ENCODE data around the gene RRBP1. TPM values are rescaled to one million over a fixed set of nuclear protein-coding genes. Genes with fewer than 3 reads are reported as not detected.

RRBP1 gene
- total RNA-seq, 1 experiment from 2014 or later, result 3.7 TPM

GRCh38 chr20:17583126-17583525 is 98.9 kb downstream of the RRBP1 start:
- no peak overlapping the region for H2AFZ ChIP-seq (ENCODE audit: low read length)
- no peaks in the 10 kb centered on the region for H3K79me2 ChIP-seq (ENCODE audit: low read length)
- no peaks in the 10 kb centered on the region for H3K36me3 ChIP-seq (ENCODE audit: insufficient read depth, low read length)

GRCh38 chr20:17580895-17581294 is 101.1 kb downstream of the RRBP1 start:
- Histone ChIP-seq H3K9me3 (ENCODE audit: low read length) (no peaks in the 10 kb centered on the region), H3K9ac (ENCODE audit: low read length) (no peak overlapping the region), H3K4me3 (ENCODE audit: low read length) (no peak overlapping the region), H3K4me1 (ENCODE audit: low read length) (peaks cover 6% of the 10 kb centered on the region), H3K79me2 (ENCODE audit: low read length) (no peaks in the 10 kb centered on the region), H3K9me2 (replicated peaks; ENCODE audit: insufficient read depth, low read length) (no peaks in the 10 kb centered on the region), H3K36me3 (ENCODE audit: insufficient read depth, low read length) (no peaks in the 10 kb centered on the region), H3K27me3 (ENCODE audit: low read length) (no peaks in the 10 kb centered on the region), H2AFZ (ENCODE audit: low read length) (no peak overlapping the region), H4K20me1 (ENCODE audit: insufficient read depth, low read depth, low read length) (peaks cover 8% of the 10 kb centered on the region; the same call in 1 of the 2 replicates), H3K27ac (ENCODE audit: low read length) (no peak overlapping the region), H3K4me2 (ENCODE audit: low read depth, low read length, poor library complexity, severe bottlenecking) (no peak overlapping the region)
- DNase-seq, result no peak

More at GRCh38 chr20:17583126-17583525, 98.9 kb downstream of the RRBP1 start:
- Histone ChIP-seq H3K9ac (ENCODE audit: low read length) (no peak overlapping the region), H4K20me1 (ENCODE audit: insufficient read depth, low read depth, low read length) (peaks cover 8% of the 10 kb centered on the region; the same call in 1 of the 2 replicates), H3K27me3 (ENCODE audit: low read length) (no peaks in the 10 kb centered on the region), H3K4me3 (ENCODE audit: low read length) (no peak overlapping the region), H3K9me3 (ENCODE audit: low read length) (no peaks in the 10 kb centered on the region), H3K9me2 (replicated peaks; ENCODE audit: insufficient read depth, low read length) (no peaks in the 10 kb centered on the region), H3K4me1 (ENCODE audit: low read length) (peaks cover 6% of the 10 kb centered on the region), H3K27ac (ENCODE audit: low read length) (no peak overlapping the region), H3K4me2 (ENCODE audit: low read depth, low read length, poor library complexity, severe bottlenecking) (no peak overlapping the region)
- no peak for DNase-seq

DNA sequence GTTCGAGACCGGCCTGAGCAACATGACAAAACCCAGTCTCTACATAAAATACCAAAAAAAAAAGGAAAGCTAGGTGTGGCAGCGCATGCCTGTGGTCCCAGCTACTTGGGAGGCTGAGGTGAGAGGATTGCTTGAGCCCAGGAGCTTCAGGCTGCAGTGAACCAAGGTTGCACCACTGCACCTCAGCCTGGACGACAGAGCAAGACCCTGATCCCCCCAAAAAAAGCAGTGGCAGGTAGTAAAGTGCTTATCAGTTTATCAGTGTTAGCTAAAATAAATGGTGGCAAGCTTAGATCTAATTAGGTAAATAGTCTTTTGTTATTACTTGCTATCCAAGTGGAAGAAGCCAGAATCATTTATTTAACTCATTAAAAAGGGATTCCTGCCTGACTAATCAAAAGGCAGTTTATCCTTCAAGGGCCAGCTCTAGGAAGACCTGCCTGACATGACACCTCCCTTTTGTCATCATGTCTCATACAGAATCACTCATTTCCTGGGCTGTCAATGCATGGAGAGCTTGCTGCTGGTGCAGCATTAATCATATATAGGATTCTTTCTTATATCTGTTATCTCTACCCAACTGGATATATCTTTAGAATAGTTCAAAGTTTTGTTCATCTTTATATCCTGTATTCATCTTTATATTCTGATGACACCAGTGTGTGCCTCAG is 102.5 kb downstream of the RRBP1 start:
- H3K9me3 ChIP-seq (ENCODE audit: low read length), result no peaks in the 10 kb centered on the region
- H3K27ac ChIP-seq (ENCODE audit: low read length), result no peak overlapping the region
- H3K9ac ChIP-seq (ENCODE audit: low read length), result no peak overlapping the region
- H3K36me3 ChIP-seq (ENCODE audit: insufficient read depth, low read length), result no peaks in the 10 kb centered on the region
- H3K79me2 ChIP-seq (ENCODE audit: low read length), result no peaks in the 10 kb centered on the region
- H3K27me3 ChIP-seq (ENCODE audit: low read length), result no peaks in the 10 kb centered on the region
- no peaks in the 10 kb centered on the region for H3K9me2 ChIP-seq (replicated peaks; ENCODE audit: insufficient read depth, low read length)
- peaks cover 6% of the 10 kb centered on the region for H3K4me1 ChIP-seq (ENCODE audit: low read length)
- H3K4me2 ChIP-seq (ENCODE audit: low read depth, low read length, poor library complexity, severe bottlenecking), result no peak overlapping the region
- H3K4me3 ChIP-seq (ENCODE audit: low read length), result no peak overlapping the region
- no peak overlapping the region for H2AFZ ChIP-seq (ENCODE audit: low read length)
- peaks cover 8% of the 10 kb centered on the region; the same call in 1 of the 2 replicates for H4K20me1 ChIP-seq (ENCODE audit: insufficient read depth, low read depth, low read length)
- DNase-seq, result no peak

DNA sequence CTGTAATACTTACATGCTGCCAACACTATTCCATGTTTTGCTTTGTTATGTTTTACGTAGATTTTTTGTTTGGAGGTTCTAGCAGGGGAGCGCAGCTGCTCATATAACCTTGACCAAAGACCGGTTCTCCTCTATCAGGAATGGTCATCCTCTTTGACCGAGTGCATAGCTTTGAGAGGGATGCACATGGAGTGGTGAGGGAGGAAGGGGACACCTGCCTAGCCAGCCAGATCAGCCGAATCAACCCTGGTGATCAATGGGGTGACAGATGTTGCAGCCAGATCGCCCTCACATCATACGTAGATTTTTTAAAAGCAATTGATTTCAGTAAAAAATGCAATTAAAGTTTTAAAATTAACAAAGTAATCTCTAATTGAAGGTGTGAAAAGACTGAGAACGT is 105.8 kb downstream of the RRBP1 start:
- 0 out of 2 replicates have a peak, but pooled peaks cover 8% of the 10 kb centered on the region for H4K20me1 ChIP-seq (ENCODE audit: insufficient read depth, low read depth, low read length)
- no peaks in the 10 kb centered on the region for H3K79me2 ChIP-seq (ENCODE audit: low read length)
- H3K9ac ChIP-seq (ENCODE audit: low read length), result no peak overlapping the region
- H3K4me3 ChIP-seq (ENCODE audit: low read length), result no peak overlapping the region
- H3K36me3 ChIP-seq (ENCODE audit: insufficient read depth, low read length), result no peaks in the 10 kb centered on the region
- no peak for DNase-seq
- no peaks in the 10 kb centered on the region for H3K9me3 ChIP-seq (ENCODE audit: low read length)
- no peaks in the 10 kb centered on the region for H3K9me2 ChIP-seq (replicated peaks; ENCODE audit: insufficient read depth, low read length)
- no peak overlapping the region for H3K27ac ChIP-seq (ENCODE audit: low read length)
- no peak overlapping the region for H3K4me2 ChIP-seq (ENCODE audit: low read depth, low read length, poor library complexity, severe bottlenecking)
- H3K27me3 ChIP-seq (ENCODE audit: low read length), result no peaks in the 10 kb centered on the region
- H2AFZ ChIP-seq (ENCODE audit: low read length), result no peak overlapping the region
- peaks cover under 1% of the 10 kb centered on the region for H3K4me1 ChIP-seq (ENCODE audit: low read length)

DNA sequence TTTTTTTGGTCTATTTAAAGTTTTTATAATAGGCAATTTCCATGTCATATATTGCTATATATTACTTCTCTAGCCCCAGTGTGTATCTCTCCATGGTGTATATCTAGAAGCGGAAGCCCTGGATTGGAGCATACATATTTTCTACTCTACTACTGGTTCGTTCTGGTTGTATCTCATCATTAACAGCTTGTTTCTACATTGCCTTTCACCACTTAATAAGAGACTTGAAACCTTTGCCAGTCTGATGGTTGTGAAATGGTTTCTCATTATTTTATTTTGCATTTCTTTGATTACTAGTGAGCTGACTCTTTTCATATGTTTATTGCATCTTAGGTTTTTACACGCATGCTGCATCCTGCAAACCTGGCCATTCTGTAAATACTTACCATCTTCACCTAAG is 108.6 kb downstream of the RRBP1 start:
- no peaks in the 10 kb centered on the region for H3K9me3 ChIP-seq (ENCODE audit: low read length)
- H3K27me3 ChIP-seq (ENCODE audit: low read length), result no peaks in the 10 kb centered on the region
- peaks cover 13% of the 10 kb centered on the region for H3K4me1 ChIP-seq (ENCODE audit: low read length)
- H2AFZ ChIP-seq (ENCODE audit: low read length), result no peak overlapping the region
- H3K9ac ChIP-seq (ENCODE audit: low read length), result no peak overlapping the region
- no peaks in the 10 kb centered on the region for H3K9me2 ChIP-seq (replicated peaks; ENCODE audit: insufficient read depth, low read length)
- 0 out of 2 replicates have a peak, but pooled peaks cover 3% of the 10 kb centered on the region for H4K20me1 ChIP-seq (ENCODE audit: insufficient read depth, low read depth, low read length)
- no peak overlapping the region for H3K4me2 ChIP-seq (ENCODE audit: low read depth, low read length, poor library complexity, severe bottlenecking)
- no peaks in the 10 kb centered on the region for H3K36me3 ChIP-seq (ENCODE audit: insufficient read depth, low read length)
- no peak overlapping the region for H3K27ac ChIP-seq (ENCODE audit: low read length)
- H3K4me3 ChIP-seq (ENCODE audit: low read length), result no peak overlapping the region
- no peak for DNase-seq
- no peaks in the 10 kb centered on the region for H3K79me2 ChIP-seq (ENCODE audit: low read length)

DNA sequence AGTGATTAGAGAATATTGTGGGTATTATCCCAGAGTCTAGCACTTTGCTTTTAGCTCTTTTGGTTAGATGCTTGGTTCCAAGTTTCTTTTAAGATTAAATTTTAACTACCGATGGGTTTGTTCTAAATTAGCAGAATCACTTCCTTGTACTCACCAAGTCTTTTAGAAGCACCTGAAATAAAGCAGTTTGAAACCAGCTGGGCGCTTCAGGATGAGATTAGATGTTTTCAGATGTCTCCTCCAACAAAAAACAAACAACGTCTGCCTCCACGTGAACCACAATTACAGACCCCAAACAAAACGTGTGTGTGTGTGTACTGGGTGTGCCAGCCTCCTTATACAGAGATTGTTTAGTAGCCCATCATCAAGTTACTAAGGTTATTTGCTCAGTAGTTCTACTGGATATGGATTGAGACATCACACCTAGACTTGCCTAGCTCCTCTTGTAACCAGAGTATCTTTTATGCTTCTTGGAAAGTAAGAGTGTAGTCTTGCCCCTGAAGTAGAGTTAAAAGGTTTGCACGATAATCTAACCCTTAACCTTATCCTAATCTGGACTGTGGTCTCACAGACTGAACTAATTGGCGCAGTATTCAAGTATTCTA is 109.9 kb downstream of the RRBP1 start:
- Histone ChIP-seq H3K79me2 (ENCODE audit: low read length) (no peaks in the 10 kb centered on the region), H3K9me3 (ENCODE audit: low read length) (no peaks in the 10 kb centered on the region), H3K27me3 (ENCODE audit: low read length) (no peaks in the 10 kb centered on the region), H4K20me1 (ENCODE audit: insufficient read depth, low read depth, low read length) (no peaks in the 10 kb centered on the region), H3K27ac (ENCODE audit: low read length) (no peak overlapping the region), H3K4me2 (ENCODE audit: low read depth, low read length, poor library complexity, severe bottlenecking) (no peak overlapping the region), H3K9ac (ENCODE audit: low read length) (no peak overlapping the region), H3K36me3 (ENCODE audit: insufficient read depth, low read length) (no peaks in the 10 kb centered on the region), H3K4me3 (ENCODE audit: low read length) (no peak overlapping the region), H3K9me2 (replicated peaks; ENCODE audit: insufficient read depth, low read length) (no peaks in the 10 kb centered on the region), H3K4me1 (ENCODE audit: low read length) (peaks cover 13% of the 10 kb centered on the region), H2AFZ (ENCODE audit: low read length) (no peak overlapping the region)
- no peak for DNase-seq

DNA sequence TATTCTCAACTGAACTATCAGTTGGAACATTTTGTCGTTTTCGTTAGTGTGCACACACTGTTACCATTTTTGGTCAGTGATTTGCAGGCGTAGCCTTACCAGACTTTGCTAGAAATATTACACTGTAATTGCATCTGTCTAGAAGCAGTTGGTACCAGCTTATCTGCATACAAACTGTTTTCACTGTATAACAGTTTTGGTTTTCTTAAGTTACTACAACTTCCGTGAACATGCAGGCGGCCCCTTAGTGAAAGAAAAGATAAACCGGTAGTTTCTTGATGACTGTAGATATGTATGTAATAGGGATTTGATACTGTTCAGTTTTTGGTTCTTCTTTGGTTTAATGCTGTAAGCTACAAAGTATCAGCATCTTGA is 110.9 kb downstream of the RRBP1 start:
- DNase-seq, result no peak
- Histone ChIP-seq H3K27ac (ENCODE audit: low read length) (no peak overlapping the region), H3K9me2 (replicated peaks; ENCODE audit: insufficient read depth, low read length) (no peaks in the 10 kb centered on the region), H3K9ac (ENCODE audit: low read length) (0 out of 2 replicates have a peak overlapping the region, but pooled peaks have one; percentile 78), H3K4me3 (ENCODE audit: low read length) (peak overlapping the region; percentile 74), H2AFZ (ENCODE audit: low read length) (no peak overlapping the region), H3K79me2 (ENCODE audit: low read length) (no peaks in the 10 kb centered on the region), H4K20me1 (ENCODE audit: insufficient read depth, low read depth, low read length) (no peaks in the 10 kb centered on the region), H3K4me1 (ENCODE audit: low read length) (peaks cover 13% of the 10 kb centered on the region), H3K27me3 (ENCODE audit: low read length) (no peaks in the 10 kb centered on the region), H3K4me2 (ENCODE audit: low read depth, low read length, poor library complexity, severe bottlenecking) (peak overlapping the region; percentile 81), H3K9me3 (ENCODE audit: low read length) (no peaks in the 10 kb centered on the region), H3K36me3 (ENCODE audit: insufficient read depth, low read length) (no peaks in the 10 kb centered on the region)

- DNase-seq, result peak; percentile 55
- no peaks in the 10 kb centered on the region for H3K36me3 ChIP-seq (ENCODE audit: insufficient read depth, low read length)
- H3K9me2 ChIP-seq (replicated peaks; ENCODE audit: insufficient read depth, low read length), result no peaks in the 10 kb centered on the region
- H3K9ac ChIP-seq (ENCODE audit: low read length), result peak overlapping the region; percentile 78
- H3K79me2 ChIP-seq (ENCODE audit: low read length), result no peaks in the 10 kb centered on the region
- H2AFZ ChIP-seq (ENCODE audit: low read length), result peak overlapping the region; percentile 94
- H3K4me3 ChIP-seq (ENCODE audit: low read length), result peak overlapping the region; percentile 74
- H3K4me2 ChIP-seq (ENCODE audit: low read depth, low read length, poor library complexity, severe bottlenecking), result peak overlapping the region; percentile 81
- no peak overlapping the region for H3K27ac ChIP-seq (ENCODE audit: low read length)
- H3K27me3 ChIP-seq (ENCODE audit: low read length), result no peaks in the 10 kb centered on the region
- no peaks in the 10 kb centered on the region for H4K20me1 ChIP-seq (ENCODE audit: insufficient read depth, low read depth, low read length)
- H3K9me3 ChIP-seq (ENCODE audit: low read length), result no peaks in the 10 kb centered on the region
- peaks cover 13% of the 10 kb centered on the region for H3K4me1 ChIP-seq (ENCODE audit: low read length)
Observed at GRCh38 chr20:17570347-17571152, 111.5 kb downstream of the RRBP1 start.

Measured in Karpas-422 (cell line).